Trophoblast cell (in vitro differentiated cells and primary cell): ENCODE data around the gene VENTX.

ENCODE experiments used
- DNase-seq, 2 donors: peaks; one replicate each; pipeline ENCODE4 v3.0.0-alpha.2; 2016
- H2AFZ ChIP-seq: 2 replicates; pipeline ENCODE4 v1.6.1; 2013; ENCODE audit warnings: low read length, moderate library complexity, mild to moderate bottlenecking; ENCODE audit not compliant: insufficient read depth, poor library complexity
- H2AK5ac ChIP-seq: 2 replicates; pipeline ENCODE4 v1.6.1; 2013; ENCODE audit warnings: mild to moderate bottlenecking, low read length
- H2BK120ac ChIP-seq: 2 replicates; pipeline ENCODE4 v1.6.1; 2013; ENCODE audit warnings: low read length, mild to moderate bottlenecking, moderate library complexity; ENCODE audit not compliant: insufficient read depth, poor library complexity
- H2BK12ac ChIP-seq: 2 replicates; pipeline ENCODE4 v1.6.1; 2013; ENCODE audit warnings: mild to moderate bottlenecking, low read length, moderate library complexity
- H2BK5ac ChIP-seq: 2 replicates; pipeline ENCODE4 v1.6.1; 2013; ENCODE audit warnings: low read length, low read depth, moderate library complexity, mild to moderate bottlenecking; ENCODE audit not compliant: poor library complexity
- H3K14ac ChIP-seq: 2 replicates; pipeline ENCODE4 v1.6.1; 2013; ENCODE audit warnings: mild to moderate bottlenecking, low read length
- H3K18ac ChIP-seq: 2 replicates; pipeline ENCODE4 v1.6.1; 2013; ENCODE audit warnings: mild to moderate bottlenecking, low read length
- H3K23ac ChIP-seq: 2 replicates; pipeline ENCODE4 v1.6.1; 2013; ENCODE audit warnings: low read length
- H3K27ac ChIP-seq: 2 replicates; pipeline ENCODE4 v1.5.1; 2013; ENCODE audit warnings: low read depth, mild to moderate bottlenecking, inconsistent platforms, low read length, moderate library complexity
- H3K27me3 ChIP-seq: 2 replicates; pipeline ENCODE4 v1.6.1; 2013; ENCODE audit warnings: inconsistent platforms, mild to moderate bottlenecking, low read length, moderate library complexity; ENCODE audit not compliant: insufficient read depth
- H3K36me3 ChIP-seq, 2 experiments: 1 replicate in 1 of 2; 2 replicates in 1 of 2; pipeline ENCODE4 v1.6.1; 2013; ENCODE audit warnings: low read length in 2 of 2, mild to moderate bottlenecking in 2 of 2, moderate library complexity in 1 of 2; ENCODE audit not compliant: insufficient read depth in 2 of 2, control insufficient read depth in 1 of 2
- H3K4ac ChIP-seq: 2 replicates; pipeline ENCODE4 v1.6.1; 2013; ENCODE audit warnings: low read depth, mild to moderate bottlenecking, low read length, moderate library complexity
- H3K4me1 ChIP-seq, 2 experiments: 1 replicate in 1 of 2; 2 replicates in 1 of 2; pipeline ENCODE4 v1.6.1; 2013; ENCODE audit warnings: low read length in 2 of 2, mild to moderate bottlenecking in 2 of 2, moderate library complexity in 1 of 2; ENCODE audit not compliant: insufficient read depth in 2 of 2, control insufficient read depth in 1 of 2
- H3K4me2 ChIP-seq: 2 replicates; pipeline ENCODE4 v1.6.1; 2013; ENCODE audit warnings: inconsistent platforms, mild to moderate bottlenecking, low read length, moderate library complexity
- H3K4me3 ChIP-seq: 2 replicates; pipeline ENCODE4 v1.5.1; 2013; ENCODE audit warnings: mild to moderate bottlenecking, low read depth, low read length, inconsistent platforms
- H3K79me1 ChIP-seq: one replicate; pipeline ENCODE4 v1.6.1; 2013; ENCODE audit warnings: low read length
- H3K79me2 ChIP-seq: 2 replicates; pipeline ENCODE4 v1.6.1; 2013; ENCODE audit warnings: low read length, mild to moderate bottlenecking; ENCODE audit not compliant: control insufficient read depth, insufficient read depth, poor library complexity
- H3K9ac ChIP-seq: 2 replicates; pipeline ENCODE4 v1.6.1; 2013; ENCODE audit warnings: mild to moderate bottlenecking, low read length
- H3K9me3 ChIP-seq: 2 replicates; pipeline ENCODE4 v1.6.1; 2013; ENCODE audit warnings: low read depth, mild to moderate bottlenecking, control low read depth, inconsistent platforms, low read length; ENCODE audit not compliant: insufficient read depth
- H4K12ac ChIP-seq: 2 replicates; pipeline ENCODE4 v1.6.1; 2013; ENCODE audit warnings: low read depth, mild to moderate bottlenecking, low read length, moderate library complexity
- H4K8ac ChIP-seq: 2 replicates; pipeline ENCODE4 v1.6.1; 2013; ENCODE audit warnings: low read depth, mild to moderate bottlenecking, low read length, moderate library complexity
- H4K91ac ChIP-seq: one replicate; pipeline ENCODE4 v1.6.1; 2013; ENCODE audit warnings: low read depth, mild to moderate bottlenecking, low read length, moderate library complexity
- WGBS: extraction: QIAGEN DNeasy Blood & Tissue Kit; methylation state at CpG from one replicate; pipeline ENCODE4 v1.1.7; 2013; ENCODE audit warnings: missing lambda C conversion rate; ENCODE audit not compliant: insufficient read length, insufficient coverage; ENCODE audit errors: extremely low coverage; 5-methylcytosine and 5-hydroxymethylcytosine counted together

VENTX gene

GRCh38 chr10:133209641-133210040, 28.0 kb upstream of the VENTX start:
- Histone ChIP-seq H2AFZ (no peak overlapping the region), H3K27me3 (no peaks in the 10 kb centered on the region), H3K18ac (no peak overlapping the region), H3K79me2 (no peaks in the 10 kb centered on the region), H4K8ac (no peak overlapping the region), H2BK120ac (no peak overlapping the region), H2AK5ac (no peak overlapping the region), H3K4me3 (no peak overlapping the region), H3K4me2 (no peak overlapping the region), H3K4ac (no peak overlapping the region), H3K79me1 (no peaks in the 10 kb centered on the region), H3K9me3 (peaks cover 15% of the 10 kb centered on the region), H4K12ac (no peak overlapping the region), H2BK12ac (no peak overlapping the region), H3K23ac (no peak overlapping the region), H3K9ac (no peak overlapping the region), H3K14ac (no peak overlapping the region), H3K27ac (no peak overlapping the region), H3K36me3 (no peaks in the 10 kb centered on the region), H4K91ac (no peak overlapping the region), H2BK5ac (no peak overlapping the region), H3K4me1 (no peaks in the 10 kb centered on the region)
- no peak for DNase-seq
- WGBS, result no CpG with 5 or more reads among the region's 20 CpGs

- Histone ChIP-seq H2BK120ac (no peak overlapping the region), H3K4me2 (no peak overlapping the region), H3K79me1 (no peaks in the 10 kb centered on the region), H2AFZ (no peak overlapping the region), H3K23ac (no peak overlapping the region), H3K27me3 (no peaks in the 10 kb centered on the region), H3K79me2 (no peaks in the 10 kb centered on the region), H2BK5ac (no peak overlapping the region), H4K12ac (no peak overlapping the region), H3K9me3 (peaks cover 17% of the 10 kb centered on the region), H3K18ac (no peak overlapping the region), H3K4me3 (no peak overlapping the region), H3K4ac (no peak overlapping the region), H2AK5ac (no peak overlapping the region), H3K27ac (no peak overlapping the region), H4K8ac (no peak overlapping the region), H3K14ac (no peak overlapping the region), H3K4me1 (no peaks in the 10 kb centered on the region), H3K9ac (no peak overlapping the region), H4K91ac (no peak overlapping the region), H2BK12ac (no peak overlapping the region), H3K36me3 (no peaks in the 10 kb centered on the region)
- no peak for DNase-seq
- WGBS, result no CpG with 5 or more reads among the region's 27 CpGs
Observed at GRCh38 chr10:133210398-133211140, 27.1 kb upstream of the VENTX start.

- Histone ChIP-seq H3K4ac (no peak overlapping the region), H2AFZ (no peak overlapping the region), H3K4me2 (no peak overlapping the region), H3K18ac (no peak overlapping the region), H2BK12ac (no peak overlapping the region), H3K79me1 (no peaks in the 10 kb centered on the region), H4K12ac (no peak overlapping the region), H3K36me3 (no peaks in the 10 kb centered on the region), H4K91ac (no peak overlapping the region), H4K8ac (no peak overlapping the region), H2BK120ac (no peak overlapping the region), H2AK5ac (no peak overlapping the region), H2BK5ac (no peak overlapping the region), H3K4me1 (no peaks in the 10 kb centered on the region), H3K9me3 (peaks cover 17% of the 10 kb centered on the region), H3K79me2 (no peaks in the 10 kb centered on the region), H3K14ac (no peak overlapping the region), H3K9ac (no peak overlapping the region), H3K27ac (no peak overlapping the region), H3K4me3 (no peak overlapping the region), H3K27me3 (no peaks in the 10 kb centered on the region), H3K23ac (no peak overlapping the region)
- WGBS, result no CpG with 5 or more reads among the region's 25 CpGs
- no peak for DNase-seq
Observed at GRCh38 chr10:133211141-133211830, 26.4 kb upstream of the VENTX start.

GRCh38 chr10:133211959-133212852, 25.4 kb upstream of the VENTX start:
- H4K91ac ChIP-seq, result no peak overlapping the region
- no peaks in the 10 kb centered on the region for H3K4me1 ChIP-seq
- no peak overlapping the region for H2BK12ac ChIP-seq
- H3K79me1 ChIP-seq, result no peaks in the 10 kb centered on the region
- DNase-seq, result no peak
- no peak overlapping the region for H2AK5ac ChIP-seq
- no peak overlapping the region for H3K18ac ChIP-seq
- no peak overlapping the region for H2BK5ac ChIP-seq
- no peak overlapping the region for H4K8ac ChIP-seq
- no peak overlapping the region for H3K23ac ChIP-seq
- no CpG with 5 or more reads among the region's 34 CpGs for WGBS
- H3K79me2 ChIP-seq, result no peaks in the 10 kb centered on the region
- H3K9me3 ChIP-seq, result peaks cover 17% of the 10 kb centered on the region
- H3K4me2 ChIP-seq, result no peak overlapping the region
- no peak overlapping the region for H4K12ac ChIP-seq
- no peak overlapping the region for H3K14ac ChIP-seq
- peak overlapping the region; percentile 65 for H3K4me3 ChIP-seq
- no peak overlapping the region for H2BK120ac ChIP-seq
- no peak overlapping the region for H3K27ac ChIP-seq
- no peaks in the 10 kb centered on the region for H3K36me3 ChIP-seq
- H3K27me3 ChIP-seq, result no peaks in the 10 kb centered on the region
- H2AFZ ChIP-seq, result no peak overlapping the region
- H3K4ac ChIP-seq, result no peak overlapping the region
- no peak overlapping the region for H3K9ac ChIP-seq
